ENCODE results near the gene RAD1.

RAD1 gene

DNA sequence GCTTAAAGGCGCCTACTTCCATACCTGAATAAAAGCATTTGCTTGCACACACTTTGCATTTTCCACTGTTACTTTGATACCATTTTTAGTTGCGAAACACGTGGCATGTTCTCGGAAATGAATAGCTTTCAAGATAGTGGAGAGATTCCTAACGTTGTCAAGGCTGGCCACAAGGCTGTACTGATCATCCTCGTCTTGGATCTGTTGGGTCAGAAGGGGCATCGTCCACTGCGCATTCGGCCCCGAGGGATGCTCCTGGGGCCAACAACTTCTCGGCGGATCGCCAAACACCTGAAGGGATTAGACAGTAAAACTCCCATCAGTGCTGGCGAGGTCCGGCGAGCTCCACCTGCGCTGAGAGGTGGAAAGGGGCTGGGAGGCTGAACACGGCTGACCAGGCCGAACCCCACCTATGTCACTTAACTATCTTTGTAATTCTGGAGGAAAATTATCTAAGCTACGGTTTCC, 599 bp downstream of the RAD1 start:
- DNase-seq = peak; percentile 31

DNA sequence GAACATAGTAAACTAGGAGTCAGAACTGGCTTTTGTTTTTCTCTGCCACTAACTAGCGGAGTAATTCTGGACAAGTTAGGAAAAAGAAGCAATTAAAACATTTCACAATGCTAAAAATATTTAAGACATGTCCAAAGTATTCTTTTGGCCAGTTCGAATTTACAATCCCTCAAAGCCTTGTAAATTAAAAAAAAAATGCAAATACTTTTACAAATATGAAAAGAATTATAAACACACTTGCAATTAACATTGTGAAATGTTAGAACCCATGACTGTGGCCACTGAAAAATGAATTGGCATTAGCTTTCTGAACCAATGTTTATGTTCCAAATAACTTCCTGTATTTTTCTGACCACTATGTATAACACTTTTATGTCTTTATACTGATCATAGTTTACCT, 2.2 kb downstream of the RAD1 start:
- no peak for DNase-seq

- no peak for DNase-seq
These were observed 9.7 kb downstream of the RAD1 start for GRCh38 chr5:34905564-34905963.

GRCh38 chr5:34903260-34903659, 12.0 kb downstream of the RAD1 start:
- DNase-seq = no peak

DNA sequence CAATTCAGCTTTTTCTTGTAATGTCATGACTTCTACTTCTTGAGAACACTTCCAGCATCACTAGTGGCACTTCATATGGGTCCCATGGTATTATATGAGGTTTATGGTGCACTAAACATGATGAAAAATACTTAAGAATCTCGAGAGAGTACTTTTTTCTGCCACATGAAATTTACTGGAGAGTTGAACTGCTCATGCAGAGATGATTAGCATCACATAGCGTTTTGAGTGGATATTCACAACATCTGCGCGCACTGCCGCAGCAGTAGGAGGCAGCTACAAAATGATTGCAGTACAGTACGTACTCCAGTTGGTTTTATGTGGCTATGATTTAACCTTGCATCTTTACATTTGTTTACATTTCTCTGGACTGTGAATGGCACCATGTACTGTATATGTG, 14.7 kb downstream of the RAD1 start:
- no peak for DNase-seq

- no peak for DNase-seq
These were observed 16.2 kb downstream of the RAD1 start for GRCh38 chr5:34899066-34899465.

DNA sequence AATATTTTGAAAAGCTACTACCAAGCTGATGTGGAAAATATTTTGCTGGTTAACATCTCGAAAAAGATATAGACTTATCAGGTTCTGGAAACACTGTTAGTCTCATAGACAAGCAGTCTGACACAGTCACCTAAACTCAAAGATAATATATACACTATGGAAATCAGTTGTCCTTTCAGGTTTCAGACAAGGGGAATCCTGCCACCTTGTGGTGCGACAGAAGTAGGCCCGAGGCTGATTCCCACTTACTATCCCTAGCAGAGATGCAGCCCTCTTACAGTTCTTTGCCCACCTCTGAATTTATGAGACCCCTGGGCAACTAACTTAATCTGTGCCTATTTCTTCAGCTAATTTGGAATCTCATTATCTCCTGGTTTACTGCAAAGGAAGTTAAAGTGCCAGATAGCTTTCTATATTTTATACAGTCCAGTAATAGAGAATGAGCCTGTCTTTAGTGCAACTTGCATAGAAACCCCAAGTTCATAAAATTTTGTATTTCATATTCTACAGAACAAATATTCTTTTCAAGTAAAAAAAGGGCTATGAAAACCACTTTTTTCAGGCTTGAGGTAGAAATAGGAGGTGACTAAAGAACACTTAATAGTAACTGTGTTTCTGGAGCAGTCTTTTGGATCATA, 16.9 kb downstream of the RAD1 start:
- peak; percentile 65 for DNase-seq

DNA sequence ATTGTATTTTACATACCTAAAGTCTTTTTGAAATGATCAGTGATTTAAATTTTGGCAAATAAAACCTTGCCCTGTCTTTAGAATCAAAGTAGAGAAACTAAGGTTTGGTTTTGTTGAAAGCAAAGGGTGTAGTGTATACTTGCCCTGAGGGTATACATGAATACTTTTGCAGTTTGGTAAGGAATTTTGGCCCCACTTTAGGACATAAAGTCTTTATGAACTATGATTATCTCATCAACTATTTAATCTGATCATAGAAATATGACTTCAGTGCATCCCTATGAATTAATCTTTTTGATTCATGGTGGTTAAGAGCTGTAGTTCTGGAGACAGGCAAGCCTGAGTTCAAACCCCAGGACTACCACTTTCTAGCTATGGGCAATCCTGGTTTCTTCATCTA, 17.7 kb downstream of the RAD1 start:
- DNase-seq = no peak

GRCh38 chr5:34895641-34896419, 19.5 kb downstream of the RAD1 start:
- DNase-seq = no peak

DNA sequence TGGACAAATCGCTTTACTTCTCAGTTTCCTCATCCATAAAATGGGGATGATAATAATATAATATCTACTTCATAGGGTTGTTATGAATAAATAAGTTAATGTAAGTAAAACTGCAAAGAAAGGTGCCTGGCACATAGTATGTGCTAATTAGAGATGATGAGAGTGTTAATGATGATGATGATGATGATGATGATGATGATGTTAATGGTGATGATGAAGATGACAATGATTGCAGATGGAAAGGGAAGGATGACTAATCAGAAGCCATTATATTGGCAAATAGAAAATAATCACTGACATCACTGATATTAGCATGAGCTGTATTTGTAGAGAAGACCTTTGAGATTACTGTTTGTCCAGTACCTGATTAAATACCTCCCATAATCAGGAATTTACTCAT, 20.6 kb downstream of the RAD1 start:
- no peak for DNase-seq

GRCh38 chr5:34892414-34892813, 22.9 kb downstream of the RAD1 start:
- no peak for DNase-seq

- no peak for DNase-seq
These were observed 23.3 kb downstream of the RAD1 start for GRCh38 chr5:34891981-34892380.

- DNase-seq = no peak
These were observed 25.9 kb downstream of the RAD1 start for GRCh38 chr5:34889394-34889793.

DNA sequence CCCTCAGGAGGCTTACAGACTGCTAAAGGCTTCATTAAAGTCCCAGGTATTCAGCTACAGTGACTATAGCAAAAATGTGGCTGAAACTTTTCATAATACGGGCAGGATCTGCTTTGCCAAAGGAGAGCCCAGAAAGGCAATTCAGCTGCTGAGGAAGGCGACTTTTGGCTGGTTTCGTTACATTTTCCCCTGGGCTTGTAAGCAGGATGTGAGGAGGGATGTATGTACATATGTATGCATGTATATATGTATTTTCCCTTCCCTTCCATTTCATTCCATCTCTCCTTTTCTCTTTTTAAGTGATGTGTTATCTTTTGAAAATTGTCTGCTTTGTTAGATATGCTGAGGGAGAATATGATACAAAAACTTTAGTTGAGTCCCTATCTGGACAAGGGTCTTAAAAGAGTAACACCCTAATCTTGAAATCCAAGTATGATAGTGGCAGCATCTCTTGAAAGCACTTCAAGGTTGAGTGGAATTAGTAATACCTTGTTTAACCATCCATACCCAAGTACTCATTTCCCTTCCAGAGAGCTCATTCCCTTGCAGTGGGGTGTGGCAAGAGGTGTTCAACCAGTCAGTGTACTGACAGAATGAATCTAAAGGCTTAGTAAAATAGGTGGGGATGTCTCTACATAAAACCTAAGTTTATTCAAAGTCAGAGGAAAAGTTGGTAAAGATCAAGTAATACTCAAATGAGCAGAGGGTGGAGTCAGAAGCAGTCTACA, 28.7 kb downstream of the RAD1 start:
- DNase-seq = no peak

- DNase-seq = no peak
These were observed 34.1 kb downstream of the RAD1 start for GRCh38 chr5:34881246-34881645.

DNA sequence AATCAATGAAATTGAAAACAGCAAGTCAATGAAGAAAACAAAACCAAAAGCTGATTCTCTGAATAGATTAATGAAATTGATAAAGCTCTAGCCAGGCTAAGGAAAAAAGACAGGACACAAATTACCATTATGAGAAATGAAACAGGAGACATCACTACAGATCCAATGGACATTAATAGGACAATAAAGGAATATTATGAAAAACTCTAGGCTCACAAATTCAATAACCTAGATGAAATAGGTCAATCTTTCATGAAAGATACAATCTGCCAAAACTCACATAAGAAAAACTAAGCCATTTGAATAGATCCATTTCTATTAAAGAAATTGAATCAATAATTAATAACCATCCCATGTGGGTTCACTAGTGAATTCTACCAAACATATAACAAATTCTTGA, 39.0 kb downstream of the RAD1 start:
- DNase-seq = no peak

DNA sequence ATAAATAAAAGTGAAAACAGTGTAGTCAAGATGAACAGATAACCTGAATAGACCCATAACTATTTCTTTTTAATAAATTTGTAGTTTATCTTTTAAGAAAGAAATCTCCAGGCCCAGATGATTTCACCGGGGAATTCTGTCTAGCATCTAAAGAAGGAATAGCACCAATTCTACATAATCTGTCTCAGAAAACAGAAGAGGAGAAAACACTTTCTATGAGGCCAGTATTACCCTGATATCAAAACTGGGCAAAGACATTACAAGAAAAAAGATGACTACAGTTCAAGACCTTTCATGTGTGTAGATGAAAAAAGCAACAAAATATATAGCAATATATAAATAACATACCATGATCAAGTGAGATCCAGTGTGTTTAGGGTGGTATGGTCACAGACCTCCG, 44.9 kb downstream of the RAD1 start:
- DNase-seq = no peak

DNA sequence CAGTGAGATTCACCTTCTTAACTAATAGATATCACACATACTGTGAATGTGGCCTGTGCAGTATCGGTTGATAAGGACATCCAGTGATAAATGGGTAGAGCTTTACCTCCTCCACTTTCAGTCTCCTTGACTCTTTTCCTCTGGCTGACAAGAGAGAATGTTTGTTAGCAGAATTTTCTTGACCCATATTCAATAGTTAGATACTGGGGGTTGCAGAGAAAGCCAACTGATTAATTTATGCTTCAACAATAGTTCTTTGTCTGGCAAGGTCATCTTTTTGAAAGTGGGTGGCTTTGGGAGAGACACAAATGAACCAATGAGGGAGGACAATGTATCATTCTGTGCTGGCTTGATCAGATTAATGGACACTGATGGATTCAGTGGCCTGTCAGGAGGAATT, 46.0 kb downstream of the RAD1 start:
- DNase-seq = no peak

DNA sequence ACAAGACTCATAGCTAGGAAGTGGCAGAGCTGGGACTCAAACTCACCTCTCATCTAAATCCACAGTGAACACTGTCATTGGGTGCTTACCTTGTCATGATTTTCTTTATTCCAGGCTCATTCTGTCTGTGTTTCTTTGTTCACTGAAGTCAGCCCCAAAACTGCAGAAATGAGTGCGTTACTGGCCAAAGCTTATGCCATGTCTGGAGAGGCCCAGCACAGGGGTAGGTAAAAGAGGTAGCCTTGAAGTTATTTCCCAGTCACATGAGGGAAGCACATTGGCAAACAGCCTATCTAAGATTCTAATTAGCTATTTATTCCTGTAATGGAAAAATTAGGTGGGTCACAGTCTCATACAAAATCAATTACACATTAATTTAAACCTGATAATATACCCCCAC, 46.5 kb downstream of the RAD1 start:
- DNase-seq = no peak

DNA sequence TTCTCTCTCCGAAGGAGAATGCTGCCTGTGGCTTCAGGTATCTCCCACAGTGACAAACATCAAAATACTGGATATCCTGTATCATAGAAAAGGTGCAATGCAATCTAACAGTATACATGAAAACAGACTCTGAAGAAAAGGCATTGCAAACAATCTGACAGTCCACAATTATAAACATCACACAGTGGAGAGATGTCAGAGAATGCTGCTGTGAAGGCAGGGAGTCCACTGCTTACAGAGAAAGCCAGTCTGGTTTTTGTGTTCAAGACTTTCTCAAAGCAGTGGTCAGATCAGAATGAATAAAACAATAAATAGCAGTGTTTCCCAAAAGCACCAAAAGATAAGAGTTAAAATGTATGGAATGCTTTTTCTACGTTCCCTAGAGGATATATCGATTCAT, 47.6 kb downstream of the RAD1 start:
- no peak for DNase-seq

DNA sequence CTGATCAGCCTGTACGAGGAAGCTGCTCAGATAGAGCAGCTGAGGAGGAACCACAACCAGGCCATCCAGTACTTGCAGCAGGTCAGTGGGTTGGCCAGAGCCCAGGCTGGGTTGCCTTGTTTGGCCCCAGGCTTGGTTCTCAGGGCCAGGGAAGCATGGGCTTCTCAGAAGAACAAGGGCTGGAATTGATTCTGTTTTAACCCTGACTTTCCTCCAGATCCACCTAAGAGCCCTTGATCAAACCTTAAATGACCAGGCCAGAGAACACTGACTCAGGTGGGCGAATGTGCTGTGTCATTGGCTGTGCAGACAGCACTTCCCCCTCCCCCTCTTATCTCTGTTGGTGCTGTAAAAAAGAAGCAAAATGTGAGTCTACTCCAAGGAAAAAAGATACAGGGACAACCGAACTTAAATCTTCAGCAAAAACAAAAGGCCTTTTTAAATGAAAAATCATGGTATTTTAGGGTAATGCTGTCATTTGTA, 48.3 kb downstream of the RAD1 start:
- DNase-seq = no peak

DNA sequence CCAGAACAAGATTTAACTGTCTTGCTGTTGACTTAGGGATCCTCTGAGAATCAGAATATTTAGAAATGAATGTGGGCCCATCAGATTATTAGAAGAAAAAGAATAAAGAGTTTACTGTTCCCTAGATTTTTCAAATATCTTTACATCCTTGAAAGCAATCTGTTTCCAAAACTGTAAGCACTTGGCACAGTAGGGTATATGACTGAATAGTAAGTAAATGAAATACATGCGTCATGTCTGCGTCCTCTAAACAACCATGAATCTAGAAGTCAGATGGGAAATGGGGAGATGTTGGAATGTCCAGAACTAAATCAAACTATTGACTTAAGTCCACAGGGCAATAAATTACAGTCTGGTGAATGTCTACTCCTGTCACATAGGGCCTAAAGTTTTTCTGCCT, 50.2 kb downstream of the RAD1 start:
- no peak for DNase-seq

- DNase-seq = no peak
These were observed 51.4 kb downstream of the RAD1 start for GRCh38 chr5:34863946-34864345.

DNA sequence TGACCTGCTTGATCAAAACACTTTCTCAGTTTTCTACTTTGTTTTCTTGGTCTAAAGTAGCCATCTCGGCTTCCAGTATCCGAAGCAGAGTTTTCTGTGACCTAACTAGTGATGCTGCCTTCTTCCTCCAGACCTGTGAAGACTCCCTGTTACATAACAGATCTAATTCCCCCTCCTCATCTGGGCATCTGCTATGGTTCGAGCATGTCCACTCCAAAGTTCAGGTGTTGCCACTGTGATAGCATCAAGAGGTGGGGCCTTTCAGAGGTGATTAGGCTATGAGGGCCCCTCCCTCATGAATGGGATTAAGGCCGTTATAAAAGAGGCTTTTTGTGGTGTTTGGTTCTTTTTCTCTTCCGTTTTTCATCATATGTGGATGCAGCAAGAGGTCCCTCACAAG, 56.1 kb downstream of the RAD1 start:
- no peak for DNase-seq

All from stimulated activated CD4-positive, alpha-beta T cell treated with anti-CD3 and anti-CD28 coated beads, Interleukin-15, amount 100 ng/mL, for 24 hours (primary cell).